Measurements from ENCODE around the gene HTR3A.

HTR3A gene

GRCh38 chr11:113980785-113981184 lies 5.9 kb downstream of the HTR3A start:
- DNase-seq = no peak

- no peak for DNase-seq
Observed at GRCh38 chr11:113982306-113982705, 7.4 kb downstream of the HTR3A start.

- DNase-seq = no peak
Observed at GRCh38 chr11:113984781-113985180, 9.9 kb downstream of the HTR3A start.

- no peak for DNase-seq
Observed at GRCh38 chr11:113985906-113986305, 11.0 kb downstream of the HTR3A start.

- no peak for DNase-seq
Observed at GRCh38 chr11:113986351-113987140, 11.6 kb downstream of the HTR3A start.

GRCh38 chr11:113989381-113989780 lies 14.5 kb downstream of the HTR3A start:
- no peak for DNase-seq

GRCh38 chr11:113989916-113990315 lies 15.0 kb downstream of the HTR3A start:
- DNase-seq = no peak

- no peak for DNase-seq
Observed at GRCh38 chr11:113991170-113991569, 16.3 kb downstream of the HTR3A start.

- DNase-seq = peak; percentile 7
Observed at GRCh38 chr11:113991718-113992458, 17.0 kb downstream of the HTR3A start.

- DNase-seq = peak; percentile 48
Observed at GRCh38 chr11:113992459-113993110, 17.7 kb downstream of the HTR3A start.

GRCh38 chr11:113994077-113994954 lies 19.4 kb downstream of the HTR3A start:
- no peak for DNase-seq

GRCh38 chr11:113997473-113997872 lies 22.6 kb downstream of the HTR3A start:
- no peak for DNase-seq

GRCh38 chr11:113998574-113998973 lies 23.7 kb downstream of the HTR3A start:
- DNase-seq = no peak

GRCh38 chr11:114000526-114000925 lies 25.6 kb downstream of the HTR3A start:
- DNase-seq = no peak

- no peak for DNase-seq
Observed at GRCh38 chr11:114001416-114001815, 26.5 kb downstream of the HTR3A start.

- no peak for DNase-seq
Observed at GRCh38 chr11:114008331-114008730, 33.4 kb downstream of the HTR3A start.

- no peak for DNase-seq
Observed at GRCh38 chr11:114010931-114011330, 36.0 kb downstream of the HTR3A start.

GRCh38 chr11:114011443-114011842 lies 36.5 kb downstream of the HTR3A start:
- no peak for DNase-seq

- no peak for DNase-seq
Observed at GRCh38 chr11:114015117-114015516, 40.2 kb downstream of the HTR3A start.

- DNase-seq = no peak
Observed at GRCh38 chr11:114016986-114017385, 42.1 kb downstream of the HTR3A start.

GRCh38 chr11:114017723-114018122 lies 42.8 kb downstream of the HTR3A start:
- DNase-seq = no peak

GRCh38 chr11:114019046-114019445 lies 44.1 kb downstream of the HTR3A start:
- no peak for DNase-seq

GRCh38 chr11:114019574-114019973 lies 44.7 kb downstream of the HTR3A start:
- no peak for DNase-seq

Measured in NCI-H2081 treated with DMSO at 0.1 percent for 48 hours (cell line).